Limb (tissue), 2 donors: ENCODE data around the gene IFT80.
A peak's percentile ranks its signal among the peaks of the same experiment; 100 is the strongest.
"Not testable (repeated sequence)": the region's sequence is repeated elsewhere in the genome, so short reads cannot be mapped to it uniquely, and the experiment has no call there.

Source experiments
- DNase-seq, 2 donors: peaks; one replicate each; pipeline ENCODE4 v3.0.0-alpha.2; 2016; ENCODE audit errors: extremely low spot score in 2 of 2

IFT80 gene

GRCh38 chr3:160365869-160366522 is 33.0 kb downstream of the IFT80 start:
- no peak for DNase-seq

GRCh38 chr3:160362896-160363295 is 36.1 kb downstream of the IFT80 start:
- not testable (repeated sequence) for DNase-seq

DNA sequence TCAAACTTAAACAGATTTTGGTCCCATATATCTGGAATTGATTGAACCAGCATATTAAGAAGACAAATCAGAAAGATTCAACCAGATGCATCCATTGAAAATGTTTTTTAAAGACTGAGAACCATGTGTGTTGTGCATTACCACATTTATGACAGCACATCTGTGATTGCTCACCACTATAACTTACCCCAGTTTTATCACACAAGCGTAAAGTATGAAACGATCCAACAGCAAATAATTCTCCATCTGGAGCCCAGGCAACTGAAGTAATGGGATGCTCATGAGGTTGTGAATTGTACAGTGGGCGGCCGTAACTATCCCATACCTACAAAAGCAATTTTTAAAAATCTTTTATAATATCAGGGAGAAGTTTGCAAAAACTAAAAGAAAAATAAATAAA is 43.2 kb downstream of the IFT80 start:
- DNase-seq: no peak

GRCh38 chr3:160346511-160346910 is 52.5 kb downstream of the IFT80 start:
- no peak for DNase-seq

DNA sequence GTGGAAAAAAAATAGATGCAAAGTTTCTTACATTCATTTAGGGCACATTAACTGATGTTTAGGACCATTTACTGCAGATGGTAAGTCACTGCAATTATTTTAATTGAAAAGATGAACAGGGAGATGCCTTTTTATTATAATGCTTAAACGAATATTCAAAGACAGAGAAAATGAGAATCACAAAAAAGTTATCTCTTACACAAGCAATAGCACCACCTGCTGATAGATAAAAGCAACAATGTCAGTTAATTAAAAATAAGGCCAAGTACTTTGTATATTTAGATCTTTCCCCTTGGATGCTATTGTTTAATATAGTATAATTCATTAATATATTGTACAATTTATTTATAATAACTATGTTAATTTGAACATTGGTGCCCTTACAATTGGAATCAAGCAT is 55.9 kb downstream of the IFT80 start:
- DNase-seq: peak in 1 of 2 donors; percentile 43

DNA sequence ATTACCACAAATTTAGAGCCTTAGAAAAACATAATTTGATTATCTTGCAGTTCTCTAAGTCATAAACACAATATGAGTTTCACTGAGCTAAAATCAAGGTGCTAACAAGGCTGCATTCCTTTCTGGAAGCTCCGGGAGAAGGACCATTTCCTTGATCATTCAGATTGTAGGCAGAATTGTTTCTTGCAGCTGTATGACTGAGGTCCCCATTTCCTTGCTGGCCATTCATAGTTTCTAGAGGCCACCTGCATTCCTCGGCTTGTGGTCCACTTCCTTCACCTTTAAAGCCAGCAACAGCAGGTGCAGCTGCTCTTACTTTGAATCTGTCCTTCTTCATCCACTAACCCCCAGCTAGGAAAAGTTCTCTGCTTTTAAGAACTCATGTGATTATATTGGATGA is 58.7 kb downstream of the IFT80 start:
- no peak for DNase-seq

GRCh38 chr3:160331127-160331937 is 67.7 kb downstream of the IFT80 start:
- DNase-seq: no peak

DNA sequence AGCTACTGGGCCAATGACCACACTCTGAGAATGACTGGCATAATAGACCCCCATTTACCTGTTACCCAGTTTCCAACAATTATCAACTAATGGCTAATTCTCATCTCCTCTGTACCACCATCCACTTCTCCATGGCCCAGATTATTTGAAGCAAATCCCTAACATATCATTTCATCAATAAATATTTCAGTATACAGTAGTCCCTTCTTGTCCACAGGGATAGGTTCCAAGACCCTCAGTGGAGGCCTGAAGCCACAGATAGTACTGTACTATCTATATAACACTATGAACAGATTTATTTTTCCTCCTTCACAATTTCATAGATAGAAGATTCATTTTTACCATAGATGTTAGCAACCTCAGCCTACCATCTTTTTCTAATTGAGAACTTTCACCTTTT is 68.3 kb downstream of the IFT80 start:
- no peak for DNase-seq

- DNase-seq: no peak
Observed at GRCh38 chr3:160330109-160330508, 68.9 kb downstream of the IFT80 start.

DNA sequence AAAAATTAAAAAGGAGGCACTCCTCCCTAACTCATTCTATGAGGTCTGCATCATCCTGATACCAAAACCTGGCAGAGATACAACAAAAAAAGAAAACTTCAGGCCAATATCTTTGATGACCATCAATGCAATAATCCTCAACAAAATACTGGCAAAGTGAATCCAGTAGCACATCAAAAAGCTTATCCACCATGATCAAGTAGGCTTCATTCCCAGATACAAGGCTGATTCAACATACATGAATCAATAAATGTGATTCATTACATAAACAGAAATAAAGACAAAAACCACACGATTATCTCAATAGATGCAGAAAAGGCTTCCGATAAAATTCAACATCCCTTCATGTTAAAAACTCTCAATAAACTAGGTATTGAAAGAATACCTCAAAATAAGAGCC is 72.7 kb downstream of the IFT80 start:
- DNase-seq: not testable (repeated sequence)

DNA sequence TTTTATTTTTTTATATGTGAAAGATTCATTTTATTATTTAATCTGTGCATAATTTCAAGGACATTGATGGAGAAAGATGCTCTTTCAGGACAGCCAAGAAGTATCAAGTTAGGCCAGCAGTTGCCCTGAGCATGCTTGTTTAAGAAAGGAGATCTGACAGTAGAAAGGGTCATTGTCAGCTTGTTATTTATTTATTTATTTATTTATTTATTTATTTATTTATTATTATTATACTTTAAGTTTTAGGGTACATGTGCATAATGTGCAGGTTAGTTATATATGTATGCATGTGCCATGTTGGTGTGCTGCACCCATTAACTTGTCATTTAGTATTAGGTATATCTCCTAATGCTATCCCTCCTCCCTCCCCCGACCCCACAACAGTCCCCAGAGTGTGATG is 77.2 kb downstream of the IFT80 start:
- DNase-seq: not testable (repeated sequence)

- no peak for DNase-seq
Observed at GRCh38 chr3:160319322-160319721, 79.7 kb downstream of the IFT80 start.

- no peak for DNase-seq
Observed at GRCh38 chr3:160314995-160315394, 84.0 kb downstream of the IFT80 start.

DNA sequence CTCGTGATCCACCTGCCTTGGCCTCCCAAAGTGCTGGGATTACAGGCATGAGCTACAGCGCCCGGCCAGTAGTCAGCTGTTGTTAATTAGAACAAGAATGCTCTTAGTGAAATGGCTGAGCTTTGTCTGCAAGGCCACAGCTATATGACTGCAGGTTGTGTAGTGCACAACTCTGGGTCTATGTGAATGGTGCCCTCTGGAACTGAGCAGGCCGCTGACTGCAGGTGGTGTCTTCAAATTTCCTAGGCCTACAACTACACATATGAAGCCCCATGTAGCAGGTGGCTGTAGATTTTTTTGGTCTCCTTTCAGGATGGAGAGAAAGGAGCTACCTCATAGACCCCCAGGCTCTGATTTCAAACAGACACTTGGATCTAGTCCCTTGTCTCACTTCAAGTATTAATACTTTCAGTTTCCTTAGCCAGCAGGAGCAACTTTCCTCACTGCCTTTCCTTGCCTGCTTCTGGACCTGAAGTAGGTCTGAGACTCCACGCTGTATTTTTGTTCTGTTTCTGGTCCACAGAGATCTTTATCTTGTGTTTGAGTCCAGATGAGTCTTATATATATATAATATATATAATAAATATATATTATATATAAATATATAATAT is 86.9 kb downstream of the IFT80 start:
- DNase-seq: no peak

GRCh38 chr3:160302806-160303205 is 96.2 kb downstream of the IFT80 start:
- no peak for DNase-seq

DNA sequence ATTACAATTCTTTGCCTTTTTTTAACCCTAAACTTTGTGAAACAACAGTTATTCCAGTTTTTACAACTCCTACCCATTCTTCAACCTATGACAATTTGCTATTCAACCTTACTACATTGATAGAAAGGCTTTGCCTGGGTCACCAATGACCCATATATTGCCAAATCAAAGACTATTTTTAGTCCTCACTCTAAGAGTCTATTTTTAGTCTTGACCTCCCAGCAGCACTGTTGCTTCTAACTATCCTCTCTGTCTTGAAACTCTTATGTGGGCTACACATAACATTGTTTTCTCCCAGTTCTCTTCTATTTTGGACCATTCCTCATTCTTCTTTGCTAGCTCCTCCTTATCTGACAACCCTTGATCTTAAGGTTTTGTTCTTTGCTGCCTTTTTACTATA is 102.4 kb downstream of the IFT80 start:
- no peak for DNase-seq

GRCh38 chr3:160291909-160292299 is 107.1 kb downstream of the IFT80 start:
- DNase-seq: no peak

- DNase-seq: no peak
Observed at GRCh38 chr3:160291290-160291908, 107.6 kb downstream of the IFT80 start.

GRCh38 chr3:160287666-160288065 is 111.4 kb downstream of the IFT80 start:
- no peak for DNase-seq

DNA sequence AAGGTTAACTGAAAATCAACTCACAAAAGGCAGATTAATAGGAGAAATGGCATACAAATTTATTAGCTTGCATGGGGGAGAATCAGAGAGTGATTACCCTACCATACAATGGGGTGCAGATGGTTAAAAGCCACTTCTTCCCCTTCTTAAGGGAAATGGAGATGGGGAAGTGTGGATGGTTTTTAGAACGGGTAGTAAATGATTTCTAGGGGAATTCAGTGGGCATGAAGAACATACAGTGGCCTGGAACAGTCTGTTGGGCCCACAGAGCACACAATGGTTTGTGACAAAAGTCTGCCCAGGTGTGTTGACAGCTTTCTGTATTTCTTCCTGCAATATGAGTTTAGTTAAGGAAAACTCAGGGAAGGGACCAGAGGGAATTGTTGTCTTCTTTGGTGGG is 112.8 kb downstream of the IFT80 start:
- DNase-seq: no peak

DNA sequence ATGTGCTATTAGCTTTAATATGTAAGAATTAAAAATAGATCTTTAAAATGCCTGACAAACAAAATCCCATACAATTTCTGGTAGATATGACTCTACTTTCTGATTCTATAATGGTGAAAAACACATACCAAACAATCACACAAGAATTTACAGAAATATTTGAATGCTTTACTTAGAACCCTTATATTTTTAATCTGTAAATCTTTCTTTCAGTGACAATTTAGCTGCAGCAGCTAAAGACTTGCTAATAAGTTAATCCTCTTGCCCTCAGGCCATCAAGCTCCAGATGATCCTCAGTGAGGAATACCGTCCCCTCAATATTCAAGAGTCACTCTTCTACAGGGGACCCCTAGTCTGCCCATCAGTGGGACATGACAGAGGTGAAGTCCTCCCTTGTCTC is 118.2 kb downstream of the IFT80 start:
- DNase-seq: no peak

DNA sequence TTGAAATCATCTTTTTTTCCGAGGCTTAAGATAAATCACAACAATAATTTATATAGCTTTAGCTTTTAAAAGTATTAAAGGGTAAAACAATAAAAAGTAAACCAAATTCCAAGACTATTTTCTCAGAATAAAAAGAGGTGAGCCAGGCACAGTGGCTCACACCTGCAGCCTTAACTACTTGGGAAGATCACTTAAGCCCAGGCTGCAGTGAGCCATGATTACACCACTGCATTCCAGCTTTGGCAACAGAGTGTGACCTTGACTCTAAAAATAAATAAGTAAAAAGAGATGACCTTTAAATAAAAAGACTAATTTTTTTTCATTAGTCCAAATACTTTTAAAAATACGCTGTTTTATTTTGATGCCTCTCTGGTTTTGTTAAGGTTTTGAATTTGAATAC is 119.4 kb downstream of the IFT80 start:
- DNase-seq: no peak
